ENCODE results near the gene NT5C2. TPM values are rescaled to one million over a fixed set of nuclear protein-coding genes. Genes with fewer than 3 reads are reported as not detected.

The NT5C2 gene
- total and polyA plus RNA-seq, 8 donors, result 19.4 to 45.0 (median 26.4) TPM

- H3K9me3 ChIP-seq, result no peaks in the 10 kb centered on the region
- TF ChIP-seq, protein P1, sequence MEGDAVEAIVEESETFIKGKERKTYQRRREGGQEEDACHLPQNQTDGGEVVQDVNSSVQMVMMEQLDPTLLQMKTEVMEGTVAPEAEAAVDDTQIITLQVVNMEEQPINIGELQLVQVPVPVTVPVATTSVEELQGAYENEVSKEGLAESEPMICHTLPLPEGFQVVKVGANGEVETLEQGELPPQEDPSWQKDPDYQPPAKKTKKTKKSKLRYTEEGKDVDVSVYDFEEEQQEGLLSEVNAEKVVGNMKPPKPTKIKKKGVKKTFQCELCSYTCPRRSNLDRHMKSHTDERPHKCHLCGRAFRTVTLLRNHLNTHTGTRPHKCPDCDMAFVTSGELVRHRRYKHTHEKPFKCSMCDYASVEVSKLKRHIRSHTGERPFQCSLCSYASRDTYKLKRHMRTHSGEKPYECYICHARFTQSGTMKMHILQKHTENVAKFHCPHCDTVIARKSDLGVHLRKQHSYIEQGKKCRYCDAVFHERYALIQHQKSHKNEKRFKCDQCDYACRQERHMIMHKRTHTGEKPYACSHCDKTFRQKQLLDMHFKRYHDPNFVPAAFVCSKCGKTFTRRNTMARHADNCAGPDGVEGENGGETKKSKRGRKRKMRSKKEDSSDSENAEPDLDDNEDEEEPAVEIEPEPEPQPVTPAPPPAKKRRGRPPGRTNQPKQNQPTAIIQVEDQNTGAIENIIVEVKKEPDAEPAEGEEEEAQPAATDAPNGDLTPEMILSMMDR (IDR thresholded peaks at IDR 0.05), result no peak
- DNase-seq (peak in 3 of 6 donors; percentile 39 to 45 (median 42)), ATAC-seq (peak in 3 of 4 donors; percentile 59 to 71 (median 68)), FAIRE-seq (no peak)
- peak overlapping the region in 3 of 4 donors; percentile 42 to 58 (median 50) for H3K27ac ChIP-seq
- H3K4me1 ChIP-seq, result no peaks in the 10 kb centered on the region
- intact Hi-C loops (cut with DNase I), result loop anchor here in 2 of 3 donors (10.0 kb wide), 3 partner anchors 163 to 343 kb away; partner anchors contain the start of genes CNNM2 (in 1 of the 2) and CYP17A1 (in 1 of the 2)
- WGBS, 2 donors, result 57 to 64% methylated on average over 16 of the region's 16 CpGs
- no peaks in the 10 kb centered on the region for H3K27me3 ChIP-seq
- no peak overlapping the region for H3K4me3 ChIP-seq
- peaks cover 0 to 4% (median 0%) of the 10 kb centered on the region in 3 donors for H3K36me3 ChIP-seq
Observed at GRCh38 chr10:103077491-103078308, 115.4 kb downstream of the NT5C2 start.

GRCh38 chr10:103077020-103077419, 116.1 kb downstream of the NT5C2 start:
- no peak for ATAC-seq
- Histone ChIP-seq H3K27me3 (no peaks in the 10 kb centered on the region), H3K9me3 (no peaks in the 10 kb centered on the region), H3K4me3 (no peak overlapping the region), H3K4me1 (no peaks in the 10 kb centered on the region), H3K27ac (no peak overlapping the region), H3K36me3 (peaks cover 0 to 4% (median 0%) of the 10 kb centered on the region in 3 donors)
- DNase-seq, result peak in 1 of 6 donors; percentile 34
- TF ChIP-seq, protein P1 (IDR thresholded peaks at IDR 0.05), result no peak
- no peak for FAIRE-seq
- WGBS, 2 donors, result 92 to 93% methylated on average over 21 of the region's 21 CpGs
- intact Hi-C loops (cut with DNase I), result loop anchor here in 2 of 3 donors (10.0 kb wide), 3 partner anchors 162 to 342 kb away; partner anchors contain the start of genes CNNM2 (in 1 of the 2) and CYP17A1 (in 1 of the 2)

DNA sequence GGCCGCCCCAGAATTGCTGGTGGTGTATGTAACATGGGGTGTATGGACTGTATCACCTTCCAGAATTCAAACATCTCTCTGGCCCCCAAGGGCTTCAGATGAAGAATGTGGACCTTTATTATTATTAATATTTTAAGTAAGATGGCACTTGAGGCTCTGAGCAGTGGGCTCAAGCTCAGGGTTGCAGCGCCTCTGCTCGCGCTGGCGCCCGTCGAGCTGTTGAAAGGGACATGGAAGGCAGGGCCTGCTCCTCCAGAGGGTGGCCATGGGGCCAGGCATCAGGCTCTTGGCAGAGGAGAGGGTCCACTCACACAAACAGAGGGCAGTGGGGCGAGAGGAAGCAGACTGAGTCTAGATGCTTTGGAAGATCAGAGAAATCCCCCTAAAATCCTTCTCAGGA, 120.2 kb downstream of the NT5C2 start:
- 95 to 96% methylated on average over 8 of the region's 8 CpGs for WGBS, 2 donors
- no peak overlapping the region for H3K27ac ChIP-seq
- no peaks in the 10 kb centered on the region for H3K4me1 ChIP-seq
- intact Hi-C loops (cut with DNase I), result loop anchor here in 2 of 3 donors (10.0 kb wide), 3 partner anchors 158 to 338 kb away; partner anchors contain the start of genes CNNM2 (in 1 of the 2) and CYP17A1 (in 1 of the 2)
- peaks cover 0 to 4% (median 0%) of the 10 kb centered on the region in 3 donors for H3K36me3 ChIP-seq
- H3K4me3 ChIP-seq, result no peak overlapping the region
- DNase-seq (peak in 1 of 6 donors; percentile 31), FAIRE-seq (no peak), ATAC-seq (no peak)
- H3K9me3 ChIP-seq, result no peaks in the 10 kb centered on the region
- TF ChIP-seq, protein P1 (IDR thresholded peaks at IDR 0.05), result no peak
- no peaks in the 10 kb centered on the region for H3K27me3 ChIP-seq

- DNase-seq (peak in 1 of 6 donors; percentile 47), FAIRE-seq (no peak), ATAC-seq (no peak)
- H3K36me3 ChIP-seq, result peaks cover 0 to 4% (median 0%) of the 10 kb centered on the region in 3 donors
- no peaks in the 10 kb centered on the region for H3K27me3 ChIP-seq
- H3K4me3 ChIP-seq, result no peak overlapping the region
- H3K27ac ChIP-seq, result no peak overlapping the region
- WGBS, 2 donors, result 91 to 95% methylated on average over 22 of the region's 22 CpGs
- intact Hi-C loops (cut with DNase I), result loop anchor here in 2 of 3 donors (10.0 kb wide), 3 partner anchors 157 to 337 kb away; partner anchors contain the start of genes CNNM2 (in 1 of the 2) and CYP17A1 (in 1 of the 2)
- TF ChIP-seq, protein P1 (IDR thresholded peaks at IDR 0.05), result no peak
- H3K9me3 ChIP-seq, result no peaks in the 10 kb centered on the region
- H3K4me1 ChIP-seq, result no peaks in the 10 kb centered on the region
Observed at GRCh38 chr10:103072276-103072675, 120.8 kb downstream of the NT5C2 start.

Data from pancreas (tissue), 10 donors.